ENCODE measurements around the gene MYH9.

GRCh38 chr22:36376265-36376664 lies 11.5 kb downstream of the MYH9 start:
- TF ChIP-seq POLR2AphosphoS5 (IDR thresholded peaks at IDR 0.05; ENCODE audit: low read depth, low read length) (no peak), CTCF (IDR thresholded peaks at IDR 0.05) (no peak), REST (IDR thresholded peaks at IDR 0.05; ENCODE audit: insufficient read depth in 1 of 2, low read depth in 2 of 2, low read length in 1 of 2) (no peak)

Data from Panc1 (cell line).